GM23248 (cell line): ENCODE data around the gene FAM210B.

ENCODE experiments used
- EZH2 ChIP-seq: fragments of 200-600 bp; sonication (generic); IDR thresholded peaks from 2 replicates; pipeline ENCODE4 v1.6.1; 2018; ENCODE audit warnings: antibody characterized with exemption, mild to moderate bottlenecking; ENCODE audit not compliant: insufficient read depth, poor library complexity, severe bottlenecking
- EZH2phosphoT487 ChIP-seq: fragments of 200-600 bp; sonication (generic); IDR thresholded peaks from 2 replicates; pipeline ENCODE4 v1.6.1; 2018; ENCODE audit warnings: antibody characterized with exemption, moderate library complexity, mild to moderate bottlenecking, low read depth; ENCODE audit not compliant: insufficient read depth

DNA sequence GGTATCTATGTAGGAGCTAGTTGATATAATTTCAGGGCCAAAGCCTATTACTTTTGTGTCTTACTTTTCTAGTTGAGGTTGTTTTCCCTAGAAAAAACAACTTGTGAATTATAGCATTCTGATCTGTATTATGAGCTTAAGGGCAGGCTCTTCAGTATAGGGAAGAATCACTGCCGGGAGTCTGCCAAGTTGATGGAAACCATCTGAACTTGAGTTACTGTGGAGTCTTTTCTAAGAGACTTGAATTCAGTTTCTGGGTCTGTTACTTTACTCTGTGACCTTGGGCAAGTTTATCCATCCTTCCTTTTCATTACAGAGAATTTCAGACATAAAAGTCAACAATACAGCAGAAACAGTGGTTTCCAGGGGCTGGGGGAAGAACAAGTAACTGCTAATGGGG lies 51.2 kb downstream of the FAM210B start:
- TF ChIP-seq EZH2 (no peak), EZH2phosphoT487 (no peak)
